OCI-LY7 (cell line): Measurements from ENCODE around the gene SNRNP48.

Experiments
- EZH2phosphoT487 ChIP-seq: fragments of 200-600 bp; sonication (generic); IDR thresholded peaks from 2 replicates; pipeline ENCODE4 v1.6.1; 2018; ENCODE audit warnings: low read depth, borderline replicate concordance, mild to moderate bottlenecking, mixed run types, antibody characterized with exemption, low read length, moderate library complexity, mixed read lengths
- TF ChIP-seq, protein P1 (sequence below): fragments of 200-600 bp; sonication (generic); conservative IDR thresholded peaks from 2 replicates; pipeline ENCODE4 v1.5.1; 2014; ENCODE audit warnings: mild to moderate bottlenecking, antibody characterized with exemption, low read length, moderate library complexity, mixed read lengths

GRCh38 chr6:7550433-7550801 is 39.6 kb upstream of the SNRNP48 start:
- TF ChIP-seq, protein P1, sequence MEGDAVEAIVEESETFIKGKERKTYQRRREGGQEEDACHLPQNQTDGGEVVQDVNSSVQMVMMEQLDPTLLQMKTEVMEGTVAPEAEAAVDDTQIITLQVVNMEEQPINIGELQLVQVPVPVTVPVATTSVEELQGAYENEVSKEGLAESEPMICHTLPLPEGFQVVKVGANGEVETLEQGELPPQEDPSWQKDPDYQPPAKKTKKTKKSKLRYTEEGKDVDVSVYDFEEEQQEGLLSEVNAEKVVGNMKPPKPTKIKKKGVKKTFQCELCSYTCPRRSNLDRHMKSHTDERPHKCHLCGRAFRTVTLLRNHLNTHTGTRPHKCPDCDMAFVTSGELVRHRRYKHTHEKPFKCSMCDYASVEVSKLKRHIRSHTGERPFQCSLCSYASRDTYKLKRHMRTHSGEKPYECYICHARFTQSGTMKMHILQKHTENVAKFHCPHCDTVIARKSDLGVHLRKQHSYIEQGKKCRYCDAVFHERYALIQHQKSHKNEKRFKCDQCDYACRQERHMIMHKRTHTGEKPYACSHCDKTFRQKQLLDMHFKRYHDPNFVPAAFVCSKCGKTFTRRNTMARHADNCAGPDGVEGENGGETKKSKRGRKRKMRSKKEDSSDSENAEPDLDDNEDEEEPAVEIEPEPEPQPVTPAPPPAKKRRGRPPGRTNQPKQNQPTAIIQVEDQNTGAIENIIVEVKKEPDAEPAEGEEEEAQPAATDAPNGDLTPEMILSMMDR = no peak
- no peak for TF ChIP-seq EZH2phosphoT487
